Stomach (tissue), 9 donors: ENCODE measurements around the gene FBXL17. TPM values are rescaled to one million over a fixed set of nuclear protein-coding genes. Genes with fewer than 3 reads are reported as not detected.

Experiments used
- DNase-seq, 2 donors: peaks; one replicate each; pipeline versions ENCODE4 v3.0.0 to v3.0.0-alpha.2; 2013 to 2019
- H3K27ac ChIP-seq, 5 donors: fragments of 200-600 bp in 4 of 5; sonication (generic) in 4 of 5; one replicate each; pipeline ENCODE4 v1.5.1; 2013 to 2019; ENCODE audit warnings: mild to moderate bottlenecking in 1 of 5, moderate library complexity in 1 of 5
- H3K27me3 ChIP-seq, 3 donors: fragments of 200-600 bp; sonication (generic); one replicate each; pipeline ENCODE4 v1.5.1; 2017 to 2019; ENCODE audit warnings: mixed run types in 1 of 3
- H3K36me3 ChIP-seq, 4 donors: fragments of 200-600 bp; sonication (generic); 1 replicate in 3 of 4; 2 replicates in 1 of 4; pipeline ENCODE4 v1.5.1; 2016 to 2019
- H3K4me1 ChIP-seq, 4 donors: fragments of 200-600 bp; sonication (generic); one replicate each; pipeline ENCODE4 v1.5.1; 2016 to 2019
- H3K4me3 ChIP-seq, 4 donors: fragments of 200-600 bp; sonication (generic) in 3 of 4; one replicate each; pipeline ENCODE4 v1.5.1; 2016 to 2019; ENCODE audit warnings: mild to moderate bottlenecking in 1 of 4
- H3K9me3 ChIP-seq, 4 donors: fragments of 200-600 bp; sonication (generic); one replicate each; pipeline ENCODE4 v1.5.1; 2016 to 2019
- CTCF ChIP-seq, 7 experiments: fragments of 450-650 bp in 4 of 7; fragments of 200-600 bp in 3 of 7; sonication (generic) in 3 of 7; IDR thresholded peaks; one replicate each; pipeline ENCODE4 v1.5.1; 2016 to 2019; ENCODE audit warnings: antibody characterized with exemption in 7 of 7, control low read depth in 2 of 7, mild to moderate bottlenecking in 1 of 7
- EP300 ChIP-seq: sonication (generic); formaldehyde crosslinking; IDR thresholded peaks from one replicate; pipeline ENCODE4 v1.6.1; 2017; ENCODE audit warnings: antibody characterized with exemption
- POLR2A ChIP-seq, 4 donors: fragments of 450-650 bp; IDR thresholded peaks; one replicate each; pipeline ENCODE4 v1.6.1; 2016; ENCODE audit warnings: antibody characterized with exemption in 4 of 4, control low read depth in 2 of 4, mild to moderate bottlenecking in 1 of 4, moderate library complexity in 1 of 4
- POLR2AphosphoS5 ChIP-seq, 3 donors: sonication (generic); formaldehyde crosslinking; IDR thresholded peaks; one replicate each; pipeline ENCODE4 v1.6.1; 2016; ENCODE audit warnings: antibody characterized with exemption in 3 of 3
- WGBS, 5 donors: extraction: QIAGEN DNeasy Blood & Tissue Kit in 3 of 5; methylation state at CpG; one replicate each; pipeline versions ENCODE4 v1.1.5 to v1.1.7; 2013 to 2018; 5-methylcytosine and 5-hydroxymethylcytosine counted together
- intact Hi-C: fragments of 100-400 bp; cut with DNase I; formaldehyde crosslinking; loops from one replicate; pipeline ENCODE4 v1.15.1; 2023; ENCODE audit warnings: low total_unique reads
- polyA plus RNA-seq, 3 donors: library from polyadenylated mRNA; stranded (reverse); fragments of 200-250 nt; gene quantifications; one replicate each; pipeline ENCODE4 v1.2.3, GENCODE V29; 2013
- total RNA-seq, 5 donors: library from RNA; depleted of rRNA; stranded (reverse); fragments of >200 nt; gene quantifications; one replicate each; pipeline versions ENCODE4 v1.1.0 to v1.2.3, GENCODE V29; 2014 to 2016
- donor health status: healthy with polysubstance abuse.
- donor health status: Bipolar disorder and iron deficiency.
- donor health status: healthy.

The FBXL17 gene
- total and polyA plus RNA-seq, 8 donors: 3.8 to 28.0 (median 14.4) TPM

GRCh38 chr5:108101130-108101529, 280.8 kb downstream of the FBXL17 start:
- WGBS, 5 donors: 25 to 59% (median 29%) methylated on average over 1 of the region's 1 CpG
- H3K27ac ChIP-seq: no peak overlapping the region
- no peaks in the 10 kb centered on the region for H3K27me3 ChIP-seq
- DNase-seq: peak in 1 of 2 donors; percentile 56
- peaks cover 0 to 14% (median 6%) of the 10 kb centered on the region in 4 donors for H3K4me1 ChIP-seq
- intact Hi-C loops: no loop called here
- H3K36me3 ChIP-seq: no peaks in the 10 kb centered on the region
- H3K9me3 ChIP-seq: no peaks in the 10 kb centered on the region
- H3K4me3 ChIP-seq: no peak overlapping the region
- TF ChIP-seq EP300 (no peak), CTCF (IDR thresholded peaks at IDR 0.05) (no peak), POLR2A (IDR thresholded peaks at IDR 0.05) (no peak), POLR2AphosphoS5 (IDR thresholded peaks at IDR 0.05) (no peak)

- Histone ChIP-seq H3K36me3 (no peaks in the 10 kb centered on the region), H3K4me3 (no peak overlapping the region), H3K9me3 (no peaks in the 10 kb centered on the region), H3K4me1 (no peaks in the 10 kb centered on the region), H3K27me3 (no peaks in the 10 kb centered on the region), H3K27ac (no peak overlapping the region)
- TF ChIP-seq CTCF (IDR thresholded peaks at IDR 0.05) (no peak), POLR2A (IDR thresholded peaks at IDR 0.05) (no peak), EP300 (no peak)
- WGBS, 5 donors: 23 to 43% (median 32%) methylated on average over 1 of the region's 1 CpG
- no peak for DNase-seq
- intact Hi-C loops: no loop called here
These were observed 287.1 kb downstream of the FBXL17 start for GRCh38 chr5:108094800-108095199.

GRCh38 chr5:108093186-108093585, 288.7 kb downstream of the FBXL17 start:
- DNase-seq: peak in 1 of 2 donors; percentile 18
- no peaks in the 10 kb centered on the region for H3K4me1 ChIP-seq
- H3K27ac ChIP-seq: no peak overlapping the region
- intact Hi-C loops: no loop called here
- no peak for TF ChIP-seq EP300
- TF ChIP-seq CTCF (IDR thresholded peaks at IDR 0.05): no peak
- no peak for TF ChIP-seq POLR2AphosphoS5 (IDR thresholded peaks at IDR 0.05)
- TF ChIP-seq POLR2A (IDR thresholded peaks at IDR 0.05): no peak
- H3K36me3 ChIP-seq: no peaks in the 10 kb centered on the region
- no peaks in the 10 kb centered on the region for H3K27me3 ChIP-seq
- no peak overlapping the region for H3K4me3 ChIP-seq
- no peaks in the 10 kb centered on the region for H3K9me3 ChIP-seq
- 25 to 39% (median 38%) methylated on average over 2 of the region's 2 CpGs for WGBS, 5 donors

- Histone ChIP-seq H3K36me3 (no peaks in the 10 kb centered on the region), H3K4me3 (no peak overlapping the region), H3K9me3 (no peaks in the 10 kb centered on the region), H3K4me1 (no peaks in the 10 kb centered on the region), H3K27ac (no peak overlapping the region), H3K27me3 (no peaks in the 10 kb centered on the region)
- intact Hi-C loops: no loop called here
- WGBS, 5 donors: 76 to 87% (median 86%) methylated on average over 4 of the region's 4 CpGs
- DNase-seq: no peak
- TF ChIP-seq POLR2AphosphoS5 (IDR thresholded peaks at IDR 0.05) (no peak), EP300 (no peak), POLR2A (IDR thresholded peaks at IDR 0.05) (no peak)
These were observed 291.0 kb downstream of the FBXL17 start for GRCh38 chr5:108090946-108091345.

GRCh38 chr5:108084105-108084504, 297.8 kb downstream of the FBXL17 start:
- H3K9me3 ChIP-seq: no peaks in the 10 kb centered on the region
- peak in 1 of 2 donors; percentile 26 for DNase-seq
- H3K36me3 ChIP-seq: no peaks in the 10 kb centered on the region
- TF ChIP-seq POLR2AphosphoS5 (IDR thresholded peaks at IDR 0.05): no peak
- TF ChIP-seq EP300: no peak
- H3K4me1 ChIP-seq: peaks cover 0 to 12% (median 6%) of the 10 kb centered on the region in 4 donors
- H3K27ac ChIP-seq: no peak overlapping the region
- no peaks in the 10 kb centered on the region for H3K27me3 ChIP-seq
- H3K4me3 ChIP-seq: no peak overlapping the region
- WGBS, 5 donors: 14 to 34% (median 25%) methylated on average over 7 of the region's 7 CpGs
- intact Hi-C loops: no loop called here
